GM18520 (cell line): ENCODE results near the gene ARPC1B.
A peak's percentile ranks its signal among the peaks of the same experiment; 100 is the strongest.
"Not testable (repeated sequence)": the region's sequence is repeated elsewhere in the genome, so short reads cannot be mapped to it uniquely, and the experiment has no call there.

Experiments
- ATAC-seq: cut with Tn5 transposase; IDR thresholded peaks from one replicate; pipeline ENCODE4 v1.9.1; 2021; ENCODE audit not compliant: unreplicated experiment

Gene ARPC1B

GRCh38 chr7:99408379-99409191 lies 34.1 kb downstream of the ARPC1B start, which contains the start of the genes BUD31 and PDAP1:
BUD31 (plus strand) TSS chr7:99408969; CDS start chr7:99411093, 2,124 bp downstream.
PDAP1 (minus strand) TSS chr7:99408597; CDS start chr7:99408548, 49 bp downstream.
- peak; percentile 73 for ATAC-seq

- ATAC-seq = peak; percentile 1
Measured at GRCh38 chr7:99409192-99409572, 34.7 kb downstream of the ARPC1B start.

- no peak for ATAC-seq
Measured at GRCh38 chr7:99409806-99410205, 35.3 kb downstream of the ARPC1B start.

- ATAC-seq = no peak
Measured at GRCh38 chr7:99410635-99411034, 36.1 kb downstream of the ARPC1B start.

GRCh38 chr7:99415513-99416127 lies 41.1 kb downstream of the ARPC1B start:
- ATAC-seq = not testable (repeated sequence)

GRCh38 chr7:99418260-99418659 lies 43.7 kb downstream of the ARPC1B start:
- ATAC-seq = no peak

- no peak for ATAC-seq
Measured at GRCh38 chr7:99419323-99420021, 44.9 kb downstream of the ARPC1B start.

GRCh38 chr7:99420213-99420612 lies 45.7 kb downstream of the ARPC1B start:
- no peak for ATAC-seq

GRCh38 chr7:99420986-99421385 lies 46.5 kb downstream of the ARPC1B start:
- ATAC-seq = no peak

GRCh38 chr7:99422186-99422585 lies 47.7 kb downstream of the ARPC1B start:
- ATAC-seq = no peak

- ATAC-seq = no peak
Measured at GRCh38 chr7:99422625-99423024, 48.1 kb downstream of the ARPC1B start.

GRCh38 chr7:99424932-99425730 lies 50.6 kb downstream of the ARPC1B start:
- ATAC-seq = no peak

- no peak for ATAC-seq
Measured at GRCh38 chr7:99428972-99429566, 54.5 kb downstream of the ARPC1B start.

GRCh38 chr7:99429756-99430155 lies 55.2 kb downstream of the ARPC1B start:
- ATAC-seq = no peak

GRCh38 chr7:99431756-99432540 lies 57.4 kb downstream of the ARPC1B start:
- ATAC-seq = not testable (repeated sequence)

GRCh38 chr7:99433158-99433557 lies 58.6 kb downstream of the ARPC1B start:
- no peak for ATAC-seq

- ATAC-seq = no peak
Measured at GRCh38 chr7:99437946-99438572, 63.5 kb downstream of the ARPC1B start.

GRCh38 chr7:99438573-99439480 lies 64.3 kb downstream of the ARPC1B start, which contains the start of the genes CPSF4 and PTCD1:
CPSF4 (plus strand) TSS chr7:99438943; CDS start chr7:99439083, 140 bp downstream.
PTCD1 (minus strand) TSS chr7:99438798; CDS start chr7:99435242, 3,556 bp downstream.
- ATAC-seq = peak; percentile 93
